H1 (cell line): ENCODE results near the gene PREX1. TPM values are rescaled to one million over a fixed set of nuclear protein-coding genes. Genes with fewer than 3 reads are reported as not detected.

Experiments
- CTCF ChIA-PET: fragments of 300-600 bp; sonication (Branson Sonifier 250); formaldehyde crosslinking; loops from one replicate; lab custom pipeline; 2021; ENCODE audit not compliant: partially characterized antibody; lab: Charles Lee
- POLR2A ChIA-PET: fragments of 300-600 bp; sonication (Branson Sonifier 250); formaldehyde crosslinking; loops from one replicate; lab custom pipeline; 2021; ENCODE audit warnings: inconsistent platforms; ENCODE audit not compliant: partially characterized antibody; lab: Charles Lee
- DNase-seq, 2 experiments: peaks; one replicate each; pipeline versions ENCODE4 v3.0.0 to v3.0.0-alpha.2; 2010 to 2022; ENCODE audit warnings: low spot score in 2 of 2, low read depth in 1 of 2, mixed read lengths in 1 of 2
- FAIRE-seq: peaks from 2 replicates; lab custom pipeline; 2011; peaks lifted over from hg19 to GRCh38; lab: Jason Lieb, UNC
- H2AFZ ChIP-seq: 2 replicates; pipeline ENCODE4 v1.8.1; 2012; ENCODE audit warnings: low read length, inconsistent platforms
- H2AK5ac ChIP-seq: 2 replicates; pipeline ENCODE4 v1.6.1; 2013; ENCODE audit warnings: low read depth, low read length
- H2BK120ac ChIP-seq: replicated peaks from 2 replicates; pipeline ENCODE3; 2013; ENCODE audit warnings: low read depth, low read length, inconsistent platforms
- H2BK12ac ChIP-seq: 2 replicates; pipeline ENCODE4 v1.6.1; 2013; ENCODE audit warnings: low read depth, low read length
- H2BK15ac ChIP-seq: 2 replicates; pipeline ENCODE4 v1.6.1; 2013; ENCODE audit warnings: low read length
- H2BK20ac ChIP-seq: 2 replicates; pipeline ENCODE4 v1.6.1; 2013; ENCODE audit warnings: low read length
- H2BK5ac ChIP-seq: 2 replicates; pipeline ENCODE4 v1.6.1; 2013; ENCODE audit warnings: low read depth, low read length
- H3K14ac ChIP-seq: 2 replicates; pipeline ENCODE4 v1.6.1; 2013; ENCODE audit warnings: inconsistent platforms; ENCODE audit not compliant: insufficient read length
- H3K18ac ChIP-seq: 2 replicates; pipeline ENCODE4 v1.6.1; 2013; ENCODE audit warnings: low read length; ENCODE audit errors: extremely low read depth
- H3K23ac ChIP-seq: 2 replicates; pipeline ENCODE4 v1.6.1; 2013; ENCODE audit warnings: inconsistent platforms; ENCODE audit not compliant: insufficient read length
- H3K23me2 ChIP-seq: 2 replicates; pipeline ENCODE4 v1.6.1; 2013; ENCODE audit warnings: low read depth, low read length
- H3K27ac ChIP-seq: 2 replicates; pipeline ENCODE4 v1.6.1; 2011; ENCODE audit warnings: low read depth, low read length, inconsistent platforms
- H3K27me3 ChIP-seq, 4 experiments: replicated peaks in 1 of 4; 1 replicate in 1 of 4; 2 replicates in 3 of 4; pipeline versions ENCODE4 v1.6.1 to v1.8.1; 2011 to 2013; ENCODE audit warnings: low read length in 3 of 4, mild to moderate bottlenecking in 3 of 4, inconsistent platforms in 2 of 4, mixed read lengths in 2 of 4, moderate library complexity in 1 of 4; ENCODE audit not compliant: control insufficient read depth in 3 of 4, insufficient read depth in 3 of 4; ENCODE audit errors: extremely low read depth in 1 of 4
- H3K36me3 ChIP-seq, 4 experiments: 2 replicates each; pipeline versions ENCODE4 v1.6.1 to v1.8.1; 2011 to 2013; ENCODE audit warnings: mild to moderate bottlenecking in 4 of 4, low read length in 3 of 4, moderate library complexity in 2 of 4, control low read depth in 1 of 4, inconsistent platforms in 1 of 4; ENCODE audit not compliant: insufficient read depth in 4 of 4, control insufficient read depth in 2 of 4
- H3K4ac ChIP-seq: replicated peaks from 2 replicates; pipeline ENCODE3; 2013; ENCODE audit warnings: low read length, low read depth, mixed read lengths, inconsistent platforms; ENCODE audit not compliant: insufficient read length
- H3K4me1 ChIP-seq, 4 experiments: replicated peaks in 1 of 4; 1 replicate in 1 of 4; 2 replicates in 3 of 4; pipeline versions ENCODE4 v1.6.1 to v1.8.1; 2011 to 2013; ENCODE audit warnings: low read length in 3 of 4, inconsistent platforms in 2 of 4, mixed read lengths in 1 of 4; ENCODE audit not compliant: insufficient read depth in 4 of 4, control insufficient read depth in 3 of 4
- H3K4me2 ChIP-seq, 2 experiments: 2 replicates each; pipeline versions ENCODE4 v1.6.1 to v1.8.1; 2011 to 2013; ENCODE audit warnings: low read depth in 2 of 2, low read length in 2 of 2, control low read depth in 1 of 2, inconsistent platforms in 1 of 2, mild to moderate bottlenecking in 1 of 2; ENCODE audit not compliant: insufficient read depth in 1 of 2
- H3K4me3 ChIP-seq, 4 experiments: fragments of 200-600, 300-600 bp in 1 of 4; sonication (generic), shearing (Covaris generic), sonication (Bioruptor Twin) in 1 of 4; 2 replicates each; pipeline versions ENCODE4 v1.5.1 to v1.8.1; 2011 to 2016; ENCODE audit warnings: low read length in 4 of 4, low read depth in 3 of 4, control low read depth in 2 of 4, inconsistent platforms in 2 of 4, mild to moderate bottlenecking in 2 of 4, mixed read lengths in 1 of 4, moderate library complexity in 1 of 4; ENCODE audit not compliant: insufficient read depth in 2 of 4; ENCODE audit errors: extremely low read depth in 1 of 4
- H3K56ac ChIP-seq: replicated peaks from 2 replicates; pipeline ENCODE3; 2013; ENCODE audit warnings: low read depth, mild to moderate bottlenecking, mixed read lengths, low read length, inconsistent platforms; ENCODE audit not compliant: insufficient read length
- H3K79me1 ChIP-seq: 2 replicates; pipeline ENCODE4 v1.6.1; 2013; ENCODE audit warnings: low read depth, low read length, control low read depth
- H3K79me2 ChIP-seq, 2 experiments: 2 replicates each; pipeline versions ENCODE4 v1.6.1 to v1.8.1; 2012 to 2013; ENCODE audit warnings: low read length in 2 of 2, mild to moderate bottlenecking in 2 of 2, inconsistent platforms in 1 of 2; ENCODE audit not compliant: insufficient read depth in 2 of 2, control insufficient read depth in 1 of 2
- H3K9ac ChIP-seq, 4 experiments: replicated peaks in 1 of 4; 1 replicate in 1 of 4; 2 replicates in 3 of 4; pipeline versions ENCODE4 v1.6.1 to v1.8.1; 2011 to 2013; ENCODE audit warnings: low read depth in 3 of 4, low read length in 3 of 4, control low read depth in 2 of 4, mild to moderate bottlenecking in 2 of 4, moderate library complexity in 2 of 4, inconsistent platforms in 1 of 4; ENCODE audit errors: extremely low read depth in 1 of 4
- H3K9me3 ChIP-seq, 2 experiments: 2 replicates each; pipeline versions ENCODE4 v1.6.1 to v1.8.1; 2012 to 2013; ENCODE audit warnings: mild to moderate bottlenecking in 2 of 2, moderate library complexity in 2 of 2, control low read depth in 1 of 2, inconsistent platforms in 1 of 2, low read depth in 1 of 2, low read length in 1 of 2, mixed read lengths in 1 of 2; ENCODE audit not compliant: insufficient read depth in 2 of 2
- H4K20me1 ChIP-seq, 2 experiments: replicated peaks in 1 of 2; 2 replicates each; pipeline versions ENCODE3 to v1.8.1; 2011 to 2013; ENCODE audit warnings: inconsistent platforms in 2 of 2, low read length in 2 of 2, mild to moderate bottlenecking in 1 of 2; ENCODE audit not compliant: insufficient read depth in 2 of 2, control insufficient read depth in 1 of 2
- H4K5ac ChIP-seq: 2 replicates; pipeline ENCODE4 v1.6.1; 2013; ENCODE audit warnings: low read length, low read depth, mixed read lengths, inconsistent platforms; ENCODE audit not compliant: insufficient read length
- H4K8ac ChIP-seq: 2 replicates; pipeline ENCODE4 v1.8.0; 2013; ENCODE audit warnings: mild to moderate bottlenecking, moderate library complexity, low read length, inconsistent platforms; ENCODE audit not compliant: insufficient read depth; ENCODE audit errors: extremely low read depth
- H4K91ac ChIP-seq: replicated peaks from 2 replicates; pipeline ENCODE3; 2013; ENCODE audit warnings: low read length, mixed read lengths, inconsistent platforms; ENCODE audit not compliant: insufficient read length
- BRCA1 ChIP-seq: IDR thresholded peaks from 2 replicates; pipeline ENCODE4 v1.6.1; 2012; ENCODE audit warnings: low read depth, low read length, improper control_type of control experiment
- CBX5 ChIP-seq: fragments of 300-800, 300-1000 bp; sonication (generic); IDR thresholded peaks from 2 replicates; pipeline ENCODE4 v1.7.1; 2016; ENCODE audit warnings: antibody characterized with exemption, low read length, low read depth
- CEBPB ChIP-seq: IDR thresholded peaks from 2 replicates; pipeline ENCODE4 v1.6.1; 2012; ENCODE audit warnings: low read depth, low read length
- CHD1 ChIP-seq: IDR thresholded peaks from 2 replicates; pipeline ENCODE4 v1.6.1; 2012; ENCODE audit warnings: low read depth, low read length, improper control_type of control experiment
- MAX ChIP-seq: IDR thresholded peaks from 2 replicates; pipeline ENCODE4 v1.6.1; 2012; ENCODE audit warnings: inconsistent platforms
- SAP30 ChIP-seq: fragments of 300-600 bp; sonication (generic); IDR thresholded peaks from 2 replicates; pipeline ENCODE4 v1.7.1; 2012; ENCODE audit warnings: low read length, moderate library complexity, mild to moderate bottlenecking, inconsistent platforms; ENCODE audit not compliant: insufficient read depth, insufficient replicate concordance
- SP4 ChIP-seq: IDR thresholded peaks from 2 replicates; pipeline ENCODE4 v1.6.1; 2012; ENCODE audit warnings: low read length, inconsistent platforms
- TAF1 ChIP-seq: IDR thresholded peaks from 2 replicates; pipeline ENCODE4 v1.6.1; 2011; ENCODE audit warnings: mild to moderate bottlenecking, low read depth, low read length
- TCF12 ChIP-seq: IDR thresholded peaks from 2 replicates; pipeline ENCODE4 v1.6.1; 2011; ENCODE audit warnings: low read depth, mild to moderate bottlenecking, low read length
- USF2 ChIP-seq: IDR thresholded peaks from 2 replicates; pipeline ENCODE4 v1.6.1; 2011; ENCODE audit warnings: low read length, improper control_type of control experiment
- WGBS, 2 experiments: shearing (Covaris generic) in 1 of 2; methylation state at CpG; one replicate each; pipeline versions ENCODE4 v1.1.6 to v1.1.7; 2013 to 2015; ENCODE audit warnings: low lambda C conversion rate in 2 of 2, mixed read lengths in 2 of 2, inconsistent platforms in 1 of 2, low coverage in 1 of 2, missing lambda C conversion rate in 1 of 2; ENCODE audit not compliant: insufficient replicate concordance in 2 of 2, insufficient coverage in 1 of 2, insufficient read length in 1 of 2; ENCODE audit errors: extremely low coverage in 1 of 2, missing lambda C conversion rate in 1 of 2; 5-methylcytosine and 5-hydroxymethylcytosine counted together
- polyA plus RNA-seq, 7 experiments: library from polyadenylated mRNA; depleted of rRNA in 3 of 7; stranded (reverse) in 5 of 7; unstranded in 2 of 7; fragments of >200 nt in 5 of 7; fragments of 200-250 nt in 2 of 7; gene quantifications; 1 replicate in 5 of 7; 2 replicates in 1 of 7; 4 replicates in 1 of 7; pipeline versions ENCODE4 v1.2.1 to v1.2.3, GENCODE V29; 2011 to 2013; ENCODE audit warnings: missing spikeins in 2 of 7, mixed read lengths in 2 of 7
- total RNA-seq: library from RNA; stranded (reverse); fragmentation: NEBNext Ultra II Directional; extraction: Animal tissue kit (Norgen Biotek cat#: 25700); gene quantifications from 2 replicates; pipeline ENCODE4 v1.2.1, GENCODE V29; 2021

The PREX1 gene
- total and polyA plus RNA-seq, 2 of the 8 experiments (the other 6 are each of a cell fraction or from before 2014, with no cell fraction given): 10.7 to 12.8 TPM

- DNase-seq: no peak
- H2BK20ac ChIP-seq: no peak overlapping the region
- no peaks in the 10 kb centered on the region for H3K36me3 ChIP-seq
- POLR2A ChIA-PET: interaction anchor here (1.2 to 1.4 kb wide), 3 partner anchors 10 to 14 kb away, joined by 3 read pairs; no protein-coding TSS in a partner anchor
- H2AK5ac ChIP-seq: no peak overlapping the region
- no peaks in the 10 kb centered on the region for H4K20me1 ChIP-seq
- H4K5ac ChIP-seq: no peak overlapping the region
- H3K4me1 ChIP-seq: peaks cover 0 to 3% (median 0%) of the 10 kb centered on the region in 4 experiments; a peak in 1 of 7 replicates
- 87% methylated on average over 7 of the region's 7 CpGs; no CpG with 5 or more reads in 1 of the 2 experiments for WGBS, 2 experiments
- H3K23me2 ChIP-seq: no peaks in the 10 kb centered on the region
- H3K9me3 ChIP-seq: no peaks in the 10 kb centered on the region
- TF ChIP-seq BRCA1: no peak
- no peak for TF ChIP-seq MAX
- TF ChIP-seq CEBPB: no peak
- TF ChIP-seq CHD1: no peak
- TF ChIP-seq USF2: no peak
- no peak for TF ChIP-seq CBX5
- no peak for TF ChIP-seq TAF1
- TF ChIP-seq TCF12: no peak
- TF ChIP-seq SP4: no peak
- TF ChIP-seq SAP30: no peak
- TF ChIP-seq, all 59 proteins: peak for 0
- Histone ChIP-seq H2BK15ac (no peak overlapping the region), H3K56ac (no peak overlapping the region), H3K79me2 (no peaks in the 10 kb centered on the region), H3K14ac (no peak overlapping the region), H3K4ac (no peak overlapping the region), H3K27me3 (0 out of 7 replicates have a peak, but pooled peaks cover 0 to 2% (median 0%) of the 10 kb centered on the region in 4 experiments), H2BK12ac (no peak overlapping the region), H3K4me3 (no peak overlapping the region), H3K9ac (no peak overlapping the region), H3K27ac (no peak overlapping the region), H3K4me2 (no peak overlapping the region), H3K18ac (no peak overlapping the region), H4K8ac (no peak overlapping the region), H4K91ac (no peak overlapping the region), H2BK120ac (no peak overlapping the region), H2BK5ac (no peak overlapping the region), H3K23ac (no peak overlapping the region), H2AFZ (no peak overlapping the region), H3K79me1 (no peaks in the 10 kb centered on the region)
- CTCF ChIA-PET: interaction anchor here (0.6 to 2.5 kb wide), 3 partner anchors 63 to 184 kb away, joined by 3 to 15 read pairs (median 6); no protein-coding TSS in a partner anchor
- no peak for FAIRE-seq
These were observed 13.5 kb upstream of the PREX1 start for GRCh38 chr20:48841196-48841874.
